ENCODE measurements around the gene CXCL9. TPM values are rescaled to one million over a fixed set of nuclear protein-coding genes. Genes with fewer than 3 reads are reported as not detected.
"Not testable (repeated sequence)": the region's sequence is repeated elsewhere in the genome, so short reads cannot be mapped to it uniquely, and the experiment has no call there.

The CXCL9 gene
- total RNA-seq, 4 donors from 2014 or later: 0.14 to 0.21 TPM; not detected in 2

DNA sequence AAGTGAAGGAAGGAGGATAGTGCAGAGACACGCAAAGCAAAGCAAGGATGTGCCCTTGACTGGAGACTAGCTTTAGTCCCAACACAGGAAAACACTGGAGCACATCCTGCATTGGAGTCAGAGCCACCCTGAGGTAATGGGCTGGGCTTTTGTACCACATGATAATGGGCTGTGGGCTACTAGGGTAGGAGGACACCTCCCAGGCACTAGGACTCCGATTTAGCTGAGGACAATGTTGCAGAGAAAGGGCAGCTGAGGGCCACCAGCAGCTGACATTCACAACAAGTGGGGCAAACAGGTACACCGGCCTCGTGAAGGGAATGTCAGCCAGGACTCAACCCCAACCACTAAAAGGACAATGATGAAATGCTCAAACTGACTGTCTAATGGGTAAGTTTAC is 26.7 kb downstream of the CXCL9 start:
- H3K36me3 ChIP-seq: no peaks in the 10 kb centered on the region
- intact Hi-C loops (cut with DNase I; ENCODE audit: low total_unique reads): no loop called here
- TF ChIP-seq, protein P1, sequence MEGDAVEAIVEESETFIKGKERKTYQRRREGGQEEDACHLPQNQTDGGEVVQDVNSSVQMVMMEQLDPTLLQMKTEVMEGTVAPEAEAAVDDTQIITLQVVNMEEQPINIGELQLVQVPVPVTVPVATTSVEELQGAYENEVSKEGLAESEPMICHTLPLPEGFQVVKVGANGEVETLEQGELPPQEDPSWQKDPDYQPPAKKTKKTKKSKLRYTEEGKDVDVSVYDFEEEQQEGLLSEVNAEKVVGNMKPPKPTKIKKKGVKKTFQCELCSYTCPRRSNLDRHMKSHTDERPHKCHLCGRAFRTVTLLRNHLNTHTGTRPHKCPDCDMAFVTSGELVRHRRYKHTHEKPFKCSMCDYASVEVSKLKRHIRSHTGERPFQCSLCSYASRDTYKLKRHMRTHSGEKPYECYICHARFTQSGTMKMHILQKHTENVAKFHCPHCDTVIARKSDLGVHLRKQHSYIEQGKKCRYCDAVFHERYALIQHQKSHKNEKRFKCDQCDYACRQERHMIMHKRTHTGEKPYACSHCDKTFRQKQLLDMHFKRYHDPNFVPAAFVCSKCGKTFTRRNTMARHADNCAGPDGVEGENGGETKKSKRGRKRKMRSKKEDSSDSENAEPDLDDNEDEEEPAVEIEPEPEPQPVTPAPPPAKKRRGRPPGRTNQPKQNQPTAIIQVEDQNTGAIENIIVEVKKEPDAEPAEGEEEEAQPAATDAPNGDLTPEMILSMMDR (IDR thresholded peaks at IDR 0.05): no peak
- DNase-seq: no peak
- no peak overlapping the region for H3K27ac ChIP-seq
- H3K4me3 ChIP-seq: no peak overlapping the region
- no peaks in the 10 kb centered on the region for H3K4me1 ChIP-seq
- H3K27me3 ChIP-seq: no peaks in the 10 kb centered on the region
- H3K9me3 ChIP-seq: no peaks in the 10 kb centered on the region

DNA sequence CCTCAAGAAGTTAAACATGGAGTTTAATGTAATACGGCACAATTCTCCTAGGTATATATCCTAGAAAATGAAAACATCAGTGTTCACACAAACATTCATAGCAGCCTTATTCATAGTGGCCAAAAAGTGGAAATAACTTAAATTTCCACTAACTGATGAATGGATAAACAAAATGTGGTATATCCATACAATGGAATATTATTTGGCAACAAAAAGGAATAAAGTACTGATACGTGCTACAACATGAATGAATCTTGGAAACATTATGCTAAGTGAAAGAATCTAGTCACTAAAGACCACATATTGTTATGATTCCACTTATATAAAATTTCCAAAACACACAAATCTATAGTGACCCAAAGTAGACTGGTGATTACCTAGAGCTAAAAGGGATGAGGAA is 31.1 kb downstream of the CXCL9 start:
- intact Hi-C loops (cut with DNase I; ENCODE audit: low total_unique reads): no loop called here
- TF ChIP-seq, protein P1 (IDR thresholded peaks at IDR 0.05): no peak
- TF ChIP-seq POLR2A (IDR thresholded peaks at IDR 0.05): no peak
- no peaks in the 10 kb centered on the region for H3K36me3 ChIP-seq

DNA sequence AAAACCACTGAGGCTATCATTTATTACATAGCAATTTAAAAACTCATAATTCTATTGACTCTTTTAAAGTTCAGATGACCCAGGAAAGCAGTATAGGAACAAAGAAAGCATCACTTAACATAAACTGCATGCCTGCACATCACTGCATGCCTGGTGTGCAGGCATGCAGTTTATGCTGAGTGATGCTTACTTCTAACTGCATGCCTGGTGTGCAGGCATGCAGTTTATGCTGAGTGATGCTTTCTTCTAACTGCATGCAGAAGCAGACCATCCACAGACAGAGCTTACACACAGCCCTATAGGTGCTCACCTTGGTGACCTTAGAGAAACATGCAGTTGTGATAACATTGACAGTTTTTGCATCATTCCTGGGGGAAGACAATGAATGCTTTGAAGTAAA is 33.5 kb downstream of the CXCL9 start:
- intact Hi-C loops (cut with DNase I; ENCODE audit: low total_unique reads): no loop called here
- no peak for TF ChIP-seq POLR2A (IDR thresholded peaks at IDR 0.05)
- TF ChIP-seq, protein P1 (IDR thresholded peaks at IDR 0.05): no peak
- Histone ChIP-seq H3K4me1 (no peaks in the 10 kb centered on the region), H3K4me3 (no peak overlapping the region), H3K27me3 (no peaks in the 10 kb centered on the region), H3K36me3 (no peaks in the 10 kb centered on the region), H3K27ac (no peak overlapping the region), H3K9me3 (no peaks in the 10 kb centered on the region)
- no peak for DNase-seq

More for the DNA sequence above, 31.1 kb downstream of the CXCL9 start:
- Histone ChIP-seq H3K27me3 (no peaks in the 10 kb centered on the region), H3K4me3 (no peak overlapping the region), H3K27ac (no peak overlapping the region), H3K4me1 (no peaks in the 10 kb centered on the region), H3K9me3 (no peaks in the 10 kb centered on the region)
- DNase-seq: no peak

DNA sequence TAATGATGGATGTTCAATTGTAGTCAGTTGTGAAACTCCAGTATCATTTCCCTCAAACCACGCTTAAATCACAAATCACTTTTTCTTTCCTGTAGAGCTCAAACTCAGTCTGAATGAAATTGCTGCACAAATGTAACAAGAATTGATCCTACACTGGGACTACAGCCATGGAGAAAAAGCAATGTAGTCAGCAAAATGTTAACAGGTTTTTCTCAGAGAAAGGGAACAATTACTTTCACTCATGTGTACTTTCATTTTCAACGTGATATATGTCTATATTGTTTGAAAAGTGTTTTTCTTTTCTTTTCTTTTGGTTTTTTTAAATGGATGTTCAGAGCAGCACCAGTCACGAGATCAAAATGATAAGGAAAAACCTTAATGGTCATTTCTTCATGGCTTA is 39.2 kb downstream of the CXCL9 start:
- H3K4me3 ChIP-seq: no peak overlapping the region
- no peaks in the 10 kb centered on the region for H3K4me1 ChIP-seq
- no peak for DNase-seq
- H3K27ac ChIP-seq: no peak overlapping the region
- no peak for TF ChIP-seq POLR2A (IDR thresholded peaks at IDR 0.05)
- TF ChIP-seq, protein P1 (IDR thresholded peaks at IDR 0.05): no peak
- no peaks in the 10 kb centered on the region for H3K9me3 ChIP-seq
- H3K27me3 ChIP-seq: no peaks in the 10 kb centered on the region
- intact Hi-C loops (cut with DNase I; ENCODE audit: low total_unique reads): no loop called here
- H3K36me3 ChIP-seq: no peaks in the 10 kb centered on the region

DNA sequence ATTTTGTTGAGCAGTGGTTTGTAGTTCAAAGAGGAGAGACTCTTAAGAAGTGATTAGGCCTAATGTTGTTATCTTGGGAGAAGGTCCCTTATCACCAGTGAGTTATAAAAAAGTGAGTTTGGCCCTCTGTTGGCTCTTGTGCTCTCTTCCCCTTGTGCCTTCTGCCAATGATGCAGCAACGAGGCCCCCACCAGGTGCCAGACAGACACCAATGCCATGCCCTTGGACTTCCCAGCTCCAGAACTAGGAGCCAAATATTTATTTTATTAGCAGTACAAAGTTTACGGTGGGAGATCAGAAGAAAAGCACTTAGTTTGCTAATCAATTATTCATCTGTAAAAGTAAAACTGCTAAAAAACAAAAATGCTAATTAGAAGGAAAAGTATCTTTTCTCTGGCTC is 43.8 kb downstream of the CXCL9 start:
- Histone ChIP-seq H3K4me1 (no peaks in the 10 kb centered on the region), H3K27ac (no peak overlapping the region), H3K9me3 (no peaks in the 10 kb centered on the region), H3K4me3 (no peak overlapping the region), H3K36me3 (no peaks in the 10 kb centered on the region), H3K27me3 (no peaks in the 10 kb centered on the region)
- no peak for DNase-seq
- intact Hi-C loops (cut with DNase I; ENCODE audit: low total_unique reads): no loop called here
- TF ChIP-seq POLR2A (IDR thresholded peaks at IDR 0.05): no peak
- TF ChIP-seq, protein P1 (IDR thresholded peaks at IDR 0.05): no peak

DNA sequence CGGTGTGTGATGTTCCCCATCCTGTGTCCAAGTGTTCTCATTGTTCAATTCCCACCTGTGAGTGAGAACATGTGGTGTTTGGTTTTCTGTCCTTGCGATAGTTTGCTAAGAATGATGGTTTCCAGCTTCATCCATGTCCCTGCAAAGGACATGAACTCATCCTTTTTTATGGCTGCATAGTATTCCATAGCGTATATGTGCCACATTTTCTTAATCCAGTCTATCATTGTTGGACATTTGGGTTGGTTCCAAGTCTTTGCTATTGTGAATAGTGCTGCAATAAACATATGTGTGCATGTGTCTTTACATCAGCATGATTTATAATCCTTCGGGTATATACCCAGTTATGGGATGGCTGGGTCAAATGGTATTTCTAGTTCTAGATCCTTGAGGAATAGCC is 45.2 kb downstream of the CXCL9 start:
- DNase-seq; H3K36me3 ChIP-seq; H3K27ac ChIP-seq; H3K27me3 ChIP-seq; intact Hi-C loops (cut with DNase I; ENCODE audit: low total_unique reads); H3K9me3 ChIP-seq; H3K4me3 ChIP-seq; H3K4me1 ChIP-seq: not testable (repeated sequence)

DNA sequence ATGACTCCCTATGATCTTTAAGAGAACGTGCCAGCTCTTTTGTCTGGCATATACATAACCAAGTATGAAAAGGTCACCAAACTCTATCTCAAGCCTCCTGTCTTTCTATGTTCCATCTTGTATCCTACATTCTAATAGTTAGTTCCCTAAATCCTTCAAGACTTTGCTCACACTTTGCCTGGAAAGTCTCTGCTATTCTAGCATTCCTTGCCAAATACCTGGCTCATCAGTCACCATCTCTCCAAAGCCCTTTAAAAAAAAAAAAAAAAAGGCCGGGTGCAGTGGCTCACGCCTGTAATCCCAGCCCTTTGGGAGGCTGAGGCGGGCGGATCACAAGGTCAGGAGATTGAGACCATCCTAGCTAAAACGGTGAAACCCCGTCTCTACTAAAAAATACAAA is 48.8 kb downstream of the CXCL9 start:
- H3K36me3 ChIP-seq; H3K9me3 ChIP-seq; H3K27me3 ChIP-seq; H3K27ac ChIP-seq; H3K4me1 ChIP-seq; H3K4me3 ChIP-seq; DNase-seq; intact Hi-C loops (cut with DNase I; ENCODE audit: low total_unique reads): not testable (repeated sequence)

DNA sequence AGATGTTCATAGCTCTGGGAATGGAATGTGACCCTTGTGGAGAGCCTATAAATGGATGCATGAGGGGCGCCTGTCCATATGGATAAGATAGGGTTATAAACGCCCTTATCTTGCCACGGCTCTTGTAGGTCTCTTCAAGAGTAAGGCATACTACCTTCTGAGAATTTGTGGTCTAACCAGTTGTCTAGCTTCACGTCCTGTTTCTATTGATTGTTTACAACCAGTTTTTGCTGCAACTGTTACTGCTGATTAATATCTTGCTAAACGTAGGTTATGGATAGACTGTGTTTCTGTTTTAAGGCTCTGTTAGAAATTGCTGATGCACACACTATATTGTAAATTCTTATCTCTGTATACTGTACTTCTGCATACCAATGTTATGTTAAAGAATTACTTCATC is 52.5 kb downstream of the CXCL9 start:
- DNase-seq; H3K4me3 ChIP-seq; H3K9me3 ChIP-seq; H3K27me3 ChIP-seq; H3K27ac ChIP-seq; H3K36me3 ChIP-seq; intact Hi-C loops (cut with DNase I; ENCODE audit: low total_unique reads); H3K4me1 ChIP-seq: not testable (repeated sequence)

All from uterus (tissue), 4 donors.